GM18868 (cell line): ENCODE results near the gene GRM7.
A peak's percentile ranks its signal among the peaks of the same experiment; 100 is the strongest.

Experiments used
- ATAC-seq: cut with Tn5 transposase; IDR thresholded peaks from one replicate; pipeline ENCODE4 v1.9.1; 2021; ENCODE audit warnings: mild to moderate bottlenecking, moderate library complexity; ENCODE audit not compliant: unreplicated experiment

GRM7 gene

DNA sequence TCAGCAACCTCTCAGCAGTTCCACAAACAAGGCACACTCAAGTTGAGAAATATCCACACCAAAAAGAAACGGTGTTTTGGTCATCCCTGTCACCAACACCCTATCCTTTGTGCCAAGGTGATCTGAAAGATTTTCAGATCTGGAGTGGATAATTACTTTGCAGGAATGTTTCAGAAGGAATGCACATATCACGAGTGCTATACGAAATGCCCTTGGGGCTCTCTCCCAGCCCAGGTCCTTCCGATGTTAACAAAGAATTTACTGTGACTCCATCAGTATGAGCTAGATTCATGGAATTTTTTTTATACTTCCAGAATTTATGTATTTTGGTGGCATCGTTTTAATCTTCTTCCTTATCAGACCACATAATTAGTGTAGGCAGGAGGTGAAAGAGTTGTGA is 105.0 kb downstream of the GRM7 start:
- ATAC-seq: no peak

DNA sequence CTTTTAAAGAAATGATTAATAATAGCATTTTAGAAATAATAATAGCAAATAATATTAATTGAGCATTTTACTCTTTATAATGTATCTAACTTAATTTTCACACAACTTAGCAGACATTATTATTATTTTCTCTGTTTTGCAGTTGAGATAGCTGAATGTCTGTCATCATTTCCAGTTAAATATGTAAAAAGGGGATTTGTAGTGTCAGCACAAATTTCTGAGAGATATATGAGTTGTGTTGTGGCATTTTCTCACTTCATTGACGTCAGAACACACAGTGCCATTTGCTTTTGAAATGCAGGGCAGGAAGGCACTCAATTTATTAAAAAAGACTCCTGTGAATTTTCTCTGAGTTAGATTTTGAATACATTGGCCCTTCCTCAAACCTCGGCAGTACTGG is 111.0 kb downstream of the GRM7 start:
- ATAC-seq: no peak

DNA sequence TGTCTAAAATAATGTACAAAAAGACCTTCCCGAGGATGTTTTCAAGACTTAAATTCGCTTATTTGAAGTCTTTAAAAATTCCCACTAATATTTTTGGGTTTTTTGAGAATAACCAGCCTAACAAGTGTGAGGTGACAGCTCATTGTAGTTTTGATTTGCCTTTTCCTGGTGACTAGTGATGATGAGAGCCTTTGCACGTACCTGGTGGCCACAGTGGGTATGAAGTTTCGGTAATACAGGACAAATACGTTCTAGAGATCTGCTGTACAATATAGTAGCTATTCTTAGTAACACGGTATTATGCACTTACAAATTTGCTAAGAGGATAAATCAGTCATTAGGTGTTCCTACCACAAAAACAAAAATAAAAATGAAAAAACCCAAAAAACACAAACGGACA is 124.9 kb downstream of the GRM7 start:
- ATAC-seq: no peak

DNA sequence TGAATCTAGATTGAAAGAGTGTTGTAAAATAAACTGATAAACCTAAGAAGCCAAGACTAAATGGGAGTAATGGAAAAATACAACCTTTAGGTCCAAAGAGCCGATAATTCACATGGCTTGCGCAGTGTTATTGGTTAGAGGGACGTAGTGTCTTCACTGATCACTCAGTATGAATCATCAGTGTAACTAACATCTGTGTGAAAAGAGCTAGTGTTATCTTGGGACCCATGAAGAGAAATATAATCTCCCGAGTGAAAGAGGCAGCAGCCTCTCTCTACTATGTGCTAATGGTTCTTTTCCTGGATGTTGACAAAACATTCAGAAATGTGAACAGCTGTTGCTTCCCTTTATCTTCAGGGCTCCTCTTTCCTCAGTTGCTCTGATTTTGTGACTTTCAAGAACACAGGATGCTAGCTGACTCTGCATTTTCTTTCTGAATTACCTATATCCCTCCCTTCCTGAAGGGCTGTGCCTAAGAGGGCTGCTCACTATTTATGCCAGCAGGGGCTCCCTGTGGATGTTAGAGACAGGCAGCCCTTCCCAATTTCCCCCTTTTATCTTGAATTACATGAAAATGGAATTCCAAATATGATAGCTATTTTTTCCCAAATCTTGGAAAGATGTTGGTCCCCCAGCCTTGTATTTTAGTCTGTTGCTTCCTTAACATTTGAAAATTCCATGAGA is 128.8 kb downstream of the GRM7 start:
- no peak for ATAC-seq

DNA sequence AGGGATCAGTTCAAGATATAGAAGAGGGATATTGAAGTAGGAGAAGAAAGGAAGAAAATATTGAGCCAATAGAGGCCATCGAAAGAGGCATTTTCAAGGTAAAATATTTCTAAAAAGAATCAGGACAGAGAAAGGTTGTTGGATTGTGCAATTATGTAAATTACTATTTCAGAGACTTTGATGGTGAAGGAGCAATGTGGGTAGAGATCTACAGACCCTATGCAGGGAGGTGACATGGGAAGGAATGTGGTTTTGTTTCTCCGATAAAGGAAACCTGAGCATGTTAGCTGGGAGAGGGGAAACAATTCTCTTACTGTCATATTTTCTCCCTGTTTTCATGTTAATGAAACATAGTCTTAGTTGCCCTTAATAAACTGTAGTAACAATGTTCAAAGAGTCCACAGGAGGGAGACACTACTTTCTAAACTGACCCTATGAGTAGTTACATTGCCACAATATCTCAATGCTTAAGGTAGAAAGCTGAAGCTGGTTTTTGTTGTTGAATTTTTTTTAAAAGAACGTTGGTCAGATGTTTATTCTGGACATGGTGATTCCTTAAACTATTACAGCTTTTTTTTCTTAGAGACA is 133.3 kb downstream of the GRM7 start:
- no peak for ATAC-seq

DNA sequence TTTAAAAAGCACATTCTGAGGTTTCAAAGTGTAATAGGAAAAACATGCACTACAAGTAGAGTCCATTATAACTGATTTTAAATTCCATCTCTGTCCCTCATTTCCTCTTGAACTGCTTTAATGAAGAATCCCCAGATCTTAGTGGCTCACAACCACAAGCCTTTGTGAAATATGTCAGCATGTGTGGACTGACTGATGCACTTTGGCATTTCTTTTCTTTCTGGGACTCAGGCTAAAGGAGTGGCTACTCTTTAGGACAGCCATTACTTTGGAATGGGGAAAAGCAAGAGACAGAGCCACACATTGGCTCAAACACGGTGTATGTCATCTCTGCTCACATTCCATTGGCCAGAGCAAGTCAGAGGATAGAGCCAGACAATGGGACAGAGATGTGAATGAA is 139.6 kb downstream of the GRM7 start:
- no peak for ATAC-seq

DNA sequence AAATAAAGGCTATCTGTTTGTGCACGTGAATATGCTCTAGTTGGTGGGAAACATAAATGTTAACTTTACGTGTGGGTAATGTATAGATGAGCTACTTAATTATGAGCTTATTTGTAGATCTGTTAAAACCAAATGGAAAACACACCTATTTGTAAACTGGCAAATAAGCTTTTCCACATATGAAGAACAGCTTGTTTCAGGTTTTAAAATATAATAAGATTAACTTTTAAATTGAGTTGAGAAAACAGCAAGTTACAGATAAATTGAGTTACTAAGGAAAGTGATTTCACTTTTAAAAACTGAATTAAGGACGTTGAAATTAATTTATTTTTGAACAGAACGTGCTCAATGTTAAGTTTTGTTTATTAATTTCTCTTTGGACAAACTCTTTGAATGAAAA is 140.5 kb downstream of the GRM7 start:
- no peak for ATAC-seq

DNA sequence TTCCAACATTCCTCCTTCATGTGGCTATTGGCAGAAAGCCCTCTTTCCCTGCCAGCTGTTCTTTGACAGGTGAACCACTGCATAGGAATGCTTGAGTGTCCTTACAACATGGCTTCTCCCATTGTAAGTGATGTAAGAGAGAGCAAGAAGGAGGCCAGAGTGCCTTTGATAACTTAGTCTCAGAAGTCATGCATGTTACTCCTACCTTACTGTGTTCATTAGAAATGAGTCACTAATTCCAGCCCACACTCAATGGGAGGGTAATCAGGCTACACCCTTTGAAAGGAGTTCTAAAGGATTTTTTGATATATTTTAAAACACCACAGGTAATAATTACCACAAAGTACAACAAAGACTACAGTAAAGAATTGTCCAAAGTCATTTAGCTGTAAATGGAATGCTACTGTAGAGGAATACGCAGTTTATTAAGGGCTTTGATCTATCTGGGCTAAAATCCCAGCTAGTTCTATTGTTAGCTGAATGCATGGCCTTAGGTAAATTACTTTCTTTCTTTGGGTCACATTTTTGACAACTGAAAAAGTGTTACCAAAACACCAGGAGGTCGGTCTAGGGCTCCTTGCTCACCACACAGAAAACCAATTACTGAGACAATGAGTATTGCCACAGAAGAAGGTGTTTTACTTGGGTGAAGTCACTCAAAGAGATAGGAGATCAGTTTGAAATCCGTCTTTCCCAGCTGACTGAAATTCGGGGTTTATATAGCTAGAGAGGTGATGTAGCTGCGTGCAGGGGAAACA is 154.9 kb downstream of the GRM7 start:
- ATAC-seq: no peak

DNA sequence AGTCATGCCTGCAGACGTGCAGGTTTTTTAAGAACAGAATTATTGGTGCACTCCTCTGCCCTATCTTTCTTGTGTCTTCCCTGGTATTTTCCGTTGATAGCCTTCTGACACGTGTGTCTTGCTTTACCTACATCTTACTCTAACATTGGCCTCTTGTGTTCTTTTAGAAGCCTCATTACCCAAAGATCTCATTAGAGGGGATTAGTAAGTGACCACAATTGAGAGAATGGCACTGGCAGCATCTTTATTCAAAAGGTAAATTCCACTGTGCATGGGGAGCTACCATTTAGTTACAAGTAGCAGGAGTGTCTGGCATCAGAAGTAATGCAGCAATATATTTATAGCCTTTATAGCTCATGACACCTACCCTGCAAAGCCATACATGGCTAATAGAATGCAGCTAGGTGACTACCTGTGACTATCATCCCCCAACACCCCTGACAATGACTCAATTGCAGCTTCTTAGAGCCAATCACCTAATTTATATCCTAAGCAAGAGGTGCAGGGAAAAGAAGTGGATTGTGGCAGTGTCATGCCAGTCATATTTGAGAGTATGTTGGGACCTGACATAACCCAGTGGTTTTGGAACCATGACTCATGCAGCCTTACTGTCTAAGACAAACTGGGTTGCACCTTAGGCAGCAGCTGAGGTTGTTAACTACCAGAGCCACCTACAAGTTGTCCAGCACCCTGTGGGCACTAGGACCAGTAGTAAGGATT is 164.8 kb downstream of the GRM7 start:
- no peak for ATAC-seq

DNA sequence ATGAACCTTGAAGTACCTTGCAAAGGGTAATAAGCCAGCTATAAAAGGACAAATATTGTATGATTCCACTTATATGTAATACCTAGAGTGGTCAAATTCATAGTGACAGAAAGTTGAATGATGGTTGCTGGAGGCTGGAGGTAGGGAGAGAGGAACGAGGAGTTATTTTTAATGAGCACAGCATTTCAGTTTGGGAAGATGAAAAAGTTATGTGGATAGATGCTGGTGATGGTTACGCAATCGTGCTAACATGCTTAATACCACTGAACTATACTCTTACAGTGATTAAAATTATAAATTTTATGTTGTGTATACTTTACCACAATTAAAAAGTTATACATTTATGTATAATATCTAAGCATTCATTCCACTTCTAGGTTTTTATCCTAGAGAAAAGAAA is 168.6 kb downstream of the GRM7 start:
- no peak for ATAC-seq

DNA sequence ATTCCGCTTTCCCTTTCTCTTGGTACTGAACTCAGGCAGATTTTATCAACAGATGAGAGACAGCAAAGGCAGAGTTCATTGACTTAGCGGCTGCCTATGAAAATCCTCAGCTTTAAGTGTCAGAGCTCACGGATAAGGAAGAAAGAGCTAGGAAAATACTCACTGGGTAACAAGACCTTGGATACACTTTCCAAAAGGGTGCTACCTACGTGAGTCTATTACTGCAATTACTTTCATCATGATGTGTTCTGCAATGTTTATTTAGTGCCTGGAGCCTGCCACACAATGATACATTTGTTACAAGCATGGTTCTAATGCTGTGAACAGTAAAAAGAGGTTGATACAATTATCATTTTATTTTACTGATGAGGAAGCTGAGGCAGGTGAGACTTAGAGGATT is 177.5 kb downstream of the GRM7 start:
- no peak for ATAC-seq

DNA sequence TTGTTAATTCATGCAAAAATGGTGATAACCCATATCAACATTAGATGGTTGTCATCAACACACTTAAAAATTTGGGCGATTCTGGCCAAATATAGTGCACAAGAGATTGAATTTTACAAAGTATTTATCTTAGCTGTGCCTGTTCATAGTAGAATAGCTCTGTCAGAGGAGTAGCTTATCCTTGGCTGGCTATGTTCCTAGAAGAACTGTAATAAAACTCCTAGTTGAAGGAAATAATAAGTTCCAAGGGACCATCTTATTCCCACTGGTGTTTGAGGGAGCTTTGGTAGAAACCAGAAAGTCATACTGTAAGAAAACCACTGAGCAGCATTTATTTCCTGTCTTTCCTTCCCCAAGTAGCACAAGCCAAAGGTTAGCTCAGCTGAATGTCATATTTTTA is 201.8 kb downstream of the GRM7 start:
- no peak for ATAC-seq

DNA sequence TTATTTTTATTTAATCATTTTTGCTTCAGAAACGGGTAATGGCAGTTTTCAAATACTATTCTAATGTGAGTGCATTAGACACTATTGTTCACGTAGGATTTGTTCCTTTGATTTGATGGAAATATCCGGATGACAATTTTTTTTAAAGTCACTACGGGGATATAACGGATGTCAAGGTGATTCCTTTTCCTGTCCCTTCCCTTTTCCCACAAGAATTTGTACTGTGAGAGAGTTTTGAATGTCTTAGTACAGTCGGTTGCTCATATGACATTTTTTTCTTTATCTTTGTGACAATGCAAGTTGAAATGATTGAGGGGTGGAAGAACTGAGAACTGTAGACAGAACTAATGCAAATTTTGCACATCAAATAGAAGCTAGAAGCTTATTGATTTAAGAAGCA is 209.5 kb downstream of the GRM7 start:
- no peak for ATAC-seq

DNA sequence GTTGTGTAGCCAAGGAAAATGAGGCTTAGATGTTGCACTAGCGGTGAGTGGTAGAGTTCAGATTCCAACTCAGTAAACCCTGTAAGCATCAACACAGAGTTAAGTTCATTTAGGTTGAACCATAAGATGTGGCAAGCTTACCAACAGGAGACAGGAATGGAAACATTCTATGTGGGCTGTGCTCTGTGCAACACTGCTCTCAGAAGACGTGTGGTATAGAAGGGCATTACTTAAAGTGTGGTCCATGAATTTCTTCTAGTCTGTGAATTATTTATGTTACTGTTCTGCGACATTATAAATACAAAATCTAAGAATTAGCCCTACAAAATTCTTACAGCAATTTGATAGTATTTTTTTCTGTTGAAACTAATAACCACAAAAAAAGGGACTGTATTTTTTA is 213.3 kb downstream of the GRM7 start:
- ATAC-seq: no peak

DNA sequence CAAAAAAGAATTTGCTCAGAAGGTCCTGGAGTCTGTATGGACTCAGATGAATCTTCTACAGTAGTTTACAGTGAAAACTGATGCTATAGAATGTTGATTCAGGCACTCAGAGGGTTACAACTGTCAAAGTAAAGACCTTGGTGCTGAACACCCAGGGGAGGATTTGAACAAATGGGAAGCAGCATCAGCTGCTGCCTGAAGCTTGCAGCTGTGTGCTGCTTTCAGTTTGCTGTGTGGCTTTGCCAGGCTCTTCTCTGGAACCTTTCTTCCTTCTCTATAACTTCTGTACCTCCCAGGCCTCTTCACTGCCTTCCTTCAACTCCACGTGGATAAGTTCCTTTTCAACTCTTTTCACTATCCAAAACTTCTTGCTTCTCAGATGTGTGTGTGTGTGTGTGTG is 214.2 kb downstream of the GRM7 start:
- no peak for ATAC-seq

DNA sequence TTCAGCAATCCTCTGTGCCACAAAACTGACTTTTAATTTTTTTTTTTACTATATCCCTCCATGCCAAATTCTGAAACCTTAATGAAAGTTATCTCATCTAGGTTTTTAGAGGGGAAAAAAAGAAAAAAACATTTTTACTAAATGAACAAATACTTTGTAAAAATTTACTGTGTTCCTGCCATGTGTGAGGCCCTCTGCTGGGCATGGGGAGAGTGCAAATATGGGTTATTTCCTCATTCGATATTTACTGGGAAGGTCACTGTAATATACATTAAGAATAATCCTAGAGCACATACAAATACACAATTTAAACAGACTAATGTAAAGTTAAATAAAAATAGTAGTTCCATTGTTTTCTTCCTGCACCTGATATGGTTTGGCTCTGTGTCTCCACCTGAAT is 215.0 kb downstream of the GRM7 start:
- ATAC-seq: no peak

DNA sequence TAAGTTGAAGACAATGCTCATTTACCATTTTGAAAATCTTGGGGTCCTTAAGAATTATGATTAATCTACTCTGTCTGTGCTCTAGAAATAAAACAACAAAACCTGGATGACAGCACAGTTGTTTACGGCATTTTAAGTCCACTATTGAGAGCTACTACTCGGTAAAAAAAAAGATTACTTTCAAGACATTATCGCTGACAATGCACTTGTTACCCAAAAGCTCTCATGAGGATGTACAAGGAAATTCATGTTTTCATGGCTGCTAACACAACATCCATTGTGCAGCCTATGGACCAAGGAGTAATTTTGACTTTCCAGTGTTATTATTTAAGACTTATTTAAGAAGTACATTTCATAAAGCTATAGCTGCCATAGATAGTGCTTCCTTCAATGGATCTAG is 221.3 kb downstream of the GRM7 start:
- ATAC-seq: no peak

DNA sequence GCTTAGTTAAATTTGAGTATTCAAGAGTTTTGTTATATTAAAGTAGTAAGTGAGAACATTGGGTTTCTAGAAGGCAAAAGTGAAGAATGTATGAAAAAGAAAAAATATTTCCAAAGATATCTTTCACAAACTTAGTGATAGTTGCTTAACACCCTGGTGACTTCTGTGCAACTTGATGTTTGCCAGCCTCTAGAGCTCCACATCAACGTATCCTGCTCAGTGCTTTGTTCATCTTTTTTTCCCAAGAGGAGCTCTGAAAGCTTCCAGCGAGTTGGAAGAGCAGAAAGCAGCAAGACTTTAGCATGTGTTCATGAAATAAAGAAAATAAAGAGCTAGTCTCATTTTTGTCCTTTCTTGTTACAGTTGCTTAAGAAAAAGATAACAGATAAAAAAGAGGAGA is 225.5 kb downstream of the GRM7 start:
- ATAC-seq: no peak

DNA sequence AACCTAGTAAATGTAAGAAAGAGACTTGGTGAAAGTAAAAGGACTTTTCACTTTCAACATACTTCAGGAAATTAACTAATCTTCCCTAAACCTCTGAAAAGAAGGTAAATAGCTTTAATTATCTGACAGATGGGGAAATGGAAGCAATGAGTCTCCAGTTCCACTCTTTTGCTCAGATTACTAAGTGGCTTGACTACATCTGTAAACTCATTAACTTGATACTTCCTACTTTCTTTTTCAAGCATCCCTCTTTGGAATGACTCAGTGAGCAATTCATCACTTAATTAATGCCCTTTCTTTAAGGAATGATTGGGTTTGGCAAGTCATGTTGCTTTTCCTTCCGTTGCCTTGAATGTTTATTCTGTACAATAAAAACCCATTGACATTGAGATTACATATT is 234.2 kb downstream of the GRM7 start:
- ATAC-seq: no peak

DNA sequence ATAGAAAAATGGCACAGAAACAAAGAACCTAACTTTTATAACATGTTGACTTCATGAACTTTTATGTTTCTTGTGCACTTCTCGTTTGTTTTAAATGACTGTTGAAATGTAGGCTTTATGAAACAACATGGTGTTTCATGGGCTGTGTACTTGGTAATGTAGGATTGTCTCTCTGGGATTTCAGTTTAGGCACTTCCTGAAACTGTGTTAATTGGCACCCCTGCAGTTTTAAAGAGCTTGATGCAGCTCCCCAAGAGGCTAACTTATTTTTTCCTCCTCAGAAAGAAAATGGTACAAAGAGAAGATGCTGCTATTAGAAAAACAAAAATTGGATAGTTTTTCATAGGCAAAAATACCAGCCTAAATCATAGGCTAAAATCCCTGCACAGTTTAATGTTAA is 239.2 kb downstream of the GRM7 start:
- no peak for ATAC-seq

DNA sequence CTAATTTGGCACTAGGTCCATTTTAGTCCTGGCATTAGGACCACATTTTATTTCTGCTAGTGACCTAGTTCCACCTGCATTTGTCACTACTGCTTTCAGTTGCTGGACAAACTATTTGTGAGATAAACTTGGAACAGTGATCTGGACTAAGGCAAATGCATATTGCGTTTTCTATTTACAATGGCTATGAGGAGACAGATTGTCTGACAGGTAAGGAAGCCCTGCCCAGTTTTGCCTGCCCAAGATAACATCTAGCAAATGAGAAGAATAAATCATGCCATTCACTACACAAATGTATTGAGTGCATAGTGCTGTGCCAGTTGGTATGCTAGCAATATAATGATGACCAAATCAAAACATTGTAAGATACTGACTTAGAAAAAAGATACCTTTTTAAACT is 245.7 kb downstream of the GRM7 start:
- ATAC-seq: no peak

DNA sequence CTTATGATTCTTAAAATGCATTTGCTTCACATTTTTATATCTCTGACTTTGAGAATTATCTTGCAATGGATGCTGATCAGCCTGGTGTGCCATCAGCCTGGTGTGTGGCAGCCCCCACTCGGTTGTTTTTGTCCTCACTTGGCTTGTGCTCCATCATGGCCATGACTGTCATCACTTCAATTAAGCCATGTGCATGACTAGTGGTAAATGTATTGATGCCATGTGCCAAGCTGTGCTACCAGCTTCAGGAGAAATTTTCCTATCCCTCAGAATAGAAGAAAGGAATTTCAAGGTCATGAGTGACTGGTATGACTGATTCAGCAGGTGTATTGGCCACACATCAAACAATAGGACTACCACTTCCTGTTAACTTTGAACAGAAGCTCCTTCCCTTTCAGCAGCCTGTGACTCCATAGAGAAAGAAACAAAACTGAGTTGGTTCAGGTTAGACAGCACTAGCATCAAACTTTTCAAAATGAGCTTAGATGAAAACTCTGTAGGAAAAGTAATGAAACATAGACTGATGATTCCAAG is 251.7 kb downstream of the GRM7 start:
- peak; percentile 48 for ATAC-seq
